Activated naive CD4-positive, alpha-beta T cell treated with Interleukin-2 at 50 U/mL for 16 hours (primary cell): ENCODE results near the gene UQCC3.
"Not testable (repeated sequence)": the region's sequence is repeated elsewhere in the genome, so short reads cannot be mapped to it uniquely, and the experiment has no call there.

Experiments
- DNase-seq: peaks from one replicate; pipeline ENCODE4 v3.0.0-alpha.2; 2020

UQCC3 gene

GRCh38 chr11:62665599-62666258 is 5.7 kb upstream of the UQCC3 start:
- peak; percentile 71 for DNase-seq

GRCh38 chr11:62666259-62666926 is 5.1 kb upstream of the UQCC3 start:
- no peak for DNase-seq

GRCh38 chr11:62667460-62667859 is 4.0 kb upstream of the UQCC3 start:
- DNase-seq: no peak

GRCh38 chr11:62669420-62670161 is 1.9 kb upstream of the UQCC3 start:
- no peak for DNase-seq

GRCh38 chr11:62671236-62671607 is 251 bp upstream of the UQCC3 start:
- DNase-seq: no peak

GRCh38 chr11:62673196-62673525 is 1.7 kb downstream of the UQCC3 start:
- DNase-seq: no peak

- not testable (repeated sequence) for DNase-seq
Measured at GRCh38 chr11:62675415-62675814, 3.9 kb downstream of the UQCC3 start.

GRCh38 chr11:62676698-62677097 is 5.2 kb downstream of the UQCC3 start:
- no peak for DNase-seq

GRCh38 chr11:62677156-62677555 is 5.7 kb downstream of the UQCC3 start:
- no peak for DNase-seq

- no peak for DNase-seq
Measured at GRCh38 chr11:62677714-62678113, 6.2 kb downstream of the UQCC3 start.

- DNase-seq: no peak
Measured at GRCh38 chr11:62678433-62678769, 6.9 kb downstream of the UQCC3 start.

GRCh38 chr11:62678770-62679696 is 7.6 kb downstream of the UQCC3 start, which contains the start of gene UBXN1:
TSS of gene UBXN1 (minus strand) at chr11:62679073. CDS start at chr11:62678923, 150 bp downstream.
- DNase-seq: peak; percentile 88

GRCh38 chr11:62680825-62681240 is 9.4 kb downstream of the UQCC3 start:
- DNase-seq: peak; percentile 33

GRCh38 chr11:62682518-62682917 is 11.0 kb downstream of the UQCC3 start:
- no peak for DNase-seq

- no peak for DNase-seq
Measured at GRCh38 chr11:62687508-62688396, 16.3 kb downstream of the UQCC3 start.

GRCh38 chr11:62688491-62688890 is 17.0 kb downstream of the UQCC3 start:
- DNase-seq: no peak

- no peak for DNase-seq
Measured at GRCh38 chr11:62689421-62690183, 18.1 kb downstream of the UQCC3 start, which contains the start of gene LRRN4CL. TSS of gene LRRN4CL (minus strand) at chr11:62689530. CDS start at chr11:62688508, 1,022 bp downstream.

- DNase-seq: not testable (repeated sequence)
Measured at GRCh38 chr11:62693624-62694023, 22.2 kb downstream of the UQCC3 start.

GRCh38 chr11:62694455-62695167 is 23.1 kb downstream of the UQCC3 start:
- peak; percentile 77 for DNase-seq

GRCh38 chr11:62702246-62702645 is 30.8 kb downstream of the UQCC3 start:
- DNase-seq: no peak
